Neutrophil (primary cell): Measurements from ENCODE around the gene ITPR1.
"Not testable (repeated sequence)": the region's sequence is repeated elsewhere in the genome, so short reads cannot be mapped to it uniquely, and the experiment has no call there.

Experiments used
- H3K27ac ChIP-seq: fragments of 200-600 bp; sonication (generic); 2 replicates; pipeline ENCODE4 v1.5.1; 2016; ENCODE audit warnings: mild to moderate bottlenecking, moderate library complexity
- H3K27me3 ChIP-seq: fragments of 200-600 bp; sonication (generic); 2 replicates; pipeline ENCODE4 v1.6.0; 2016; ENCODE audit warnings: mild to moderate bottlenecking
- H3K36me3 ChIP-seq: fragments of 200-600 bp; sonication (generic); 2 replicates; pipeline ENCODE4 v1.5.1; 2017
- H3K4me1 ChIP-seq, 2 experiments: fragments of 200-600 bp in 1 of 2; sonication (generic) in 1 of 2; 1 replicate in 1 of 2; 2 replicates in 1 of 2; pipeline versions ENCODE4 v1.5.1 to v1.6.1; 2013 to 2016; ENCODE audit warnings: low read depth in 1 of 2, low read length in 1 of 2, mild to moderate bottlenecking in 1 of 2, moderate library complexity in 1 of 2; ENCODE audit not compliant: control insufficient read depth in 1 of 2, insufficient read depth in 1 of 2
- H3K4me3 ChIP-seq, 2 experiments: fragments of 200-600 bp in 1 of 2; sonication (generic) in 1 of 2; 1 replicate in 1 of 2; 2 replicates in 1 of 2; pipeline ENCODE4 v1.5.1; 2013 to 2016; ENCODE audit warnings: low read depth in 1 of 2, low read length in 1 of 2, mild to moderate bottlenecking in 1 of 2, moderate library complexity in 1 of 2
- H3K9me3 ChIP-seq: fragments of 200-600 bp; sonication (generic); 2 replicates; pipeline ENCODE4 v1.5.1; 2016
- TF ChIP-seq, protein P1 (sequence below): fragments of 200-600 bp; sonication (generic); IDR thresholded peaks from 2 replicates; pipeline ENCODE4 v1.5.1; 2016; ENCODE audit warnings: antibody characterized with exemption

The ITPR1 gene

DNA sequence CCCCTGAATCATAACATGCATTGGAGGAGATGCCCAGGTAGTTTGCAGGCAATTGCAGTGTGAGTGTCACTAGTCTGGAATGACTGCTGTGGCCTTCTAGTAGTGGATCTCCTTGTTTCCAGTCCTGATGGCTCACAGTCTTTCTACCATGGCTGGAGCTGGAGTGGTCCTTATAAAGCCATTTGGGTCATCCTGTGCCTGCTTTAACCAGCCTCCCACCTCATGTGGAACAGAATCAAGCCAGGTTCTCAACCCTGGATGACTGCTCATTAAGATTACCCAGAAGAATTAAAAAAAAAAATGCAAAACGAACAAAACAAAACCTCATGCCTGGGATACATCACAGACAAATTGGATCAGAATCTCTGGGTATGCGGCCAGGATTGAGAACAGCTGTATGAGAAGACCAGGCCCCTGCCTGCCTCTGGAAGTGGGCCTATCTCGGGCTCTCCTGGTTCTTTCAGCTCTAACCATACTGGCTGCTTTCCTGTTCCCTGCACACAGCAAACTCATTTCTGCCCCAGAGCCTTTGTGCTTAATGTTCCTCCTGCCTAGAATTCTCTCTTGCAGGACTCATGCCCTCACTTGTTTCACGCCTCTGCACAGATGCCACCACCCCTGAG, 96.4 kb downstream of the ITPR1 start:
- Histone ChIP-seq H3K4me3 (no peak overlapping the region), H3K9me3 (no peaks in the 10 kb centered on the region), H3K27ac (no peak overlapping the region), H3K27me3 (no peaks in the 10 kb centered on the region), H3K4me1 (peaks cover 6 to 10% of the 10 kb centered on the region in 2 experiments), H3K36me3 (no peaks in the 10 kb centered on the region)
- TF ChIP-seq, protein P1, sequence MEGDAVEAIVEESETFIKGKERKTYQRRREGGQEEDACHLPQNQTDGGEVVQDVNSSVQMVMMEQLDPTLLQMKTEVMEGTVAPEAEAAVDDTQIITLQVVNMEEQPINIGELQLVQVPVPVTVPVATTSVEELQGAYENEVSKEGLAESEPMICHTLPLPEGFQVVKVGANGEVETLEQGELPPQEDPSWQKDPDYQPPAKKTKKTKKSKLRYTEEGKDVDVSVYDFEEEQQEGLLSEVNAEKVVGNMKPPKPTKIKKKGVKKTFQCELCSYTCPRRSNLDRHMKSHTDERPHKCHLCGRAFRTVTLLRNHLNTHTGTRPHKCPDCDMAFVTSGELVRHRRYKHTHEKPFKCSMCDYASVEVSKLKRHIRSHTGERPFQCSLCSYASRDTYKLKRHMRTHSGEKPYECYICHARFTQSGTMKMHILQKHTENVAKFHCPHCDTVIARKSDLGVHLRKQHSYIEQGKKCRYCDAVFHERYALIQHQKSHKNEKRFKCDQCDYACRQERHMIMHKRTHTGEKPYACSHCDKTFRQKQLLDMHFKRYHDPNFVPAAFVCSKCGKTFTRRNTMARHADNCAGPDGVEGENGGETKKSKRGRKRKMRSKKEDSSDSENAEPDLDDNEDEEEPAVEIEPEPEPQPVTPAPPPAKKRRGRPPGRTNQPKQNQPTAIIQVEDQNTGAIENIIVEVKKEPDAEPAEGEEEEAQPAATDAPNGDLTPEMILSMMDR = no peak

DNA sequence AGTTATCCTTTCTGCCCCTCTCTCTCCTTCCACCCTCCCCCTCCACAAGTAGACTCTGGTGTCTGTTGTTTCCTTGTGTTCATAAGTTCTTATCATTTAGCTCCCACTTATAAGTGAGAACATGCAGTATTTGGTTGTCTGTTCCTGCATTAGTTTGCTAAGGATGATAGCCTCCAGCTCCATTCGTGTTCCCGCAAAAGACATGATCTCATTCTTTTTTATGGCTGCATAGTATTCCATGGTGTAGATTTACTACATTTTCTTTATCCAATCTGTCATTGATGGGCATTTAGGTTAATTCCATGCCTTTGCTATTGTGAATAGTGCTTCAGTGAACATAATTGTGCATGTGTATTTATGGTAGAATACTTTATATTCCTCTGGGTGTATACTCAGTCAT, 97.7 kb downstream of the ITPR1 start:
- H3K27ac ChIP-seq, H3K27me3 ChIP-seq, H3K36me3 ChIP-seq, H3K9me3 ChIP-seq, H3K4me3 ChIP-seq, H3K4me1 ChIP-seq: not testable (repeated sequence)

DNA sequence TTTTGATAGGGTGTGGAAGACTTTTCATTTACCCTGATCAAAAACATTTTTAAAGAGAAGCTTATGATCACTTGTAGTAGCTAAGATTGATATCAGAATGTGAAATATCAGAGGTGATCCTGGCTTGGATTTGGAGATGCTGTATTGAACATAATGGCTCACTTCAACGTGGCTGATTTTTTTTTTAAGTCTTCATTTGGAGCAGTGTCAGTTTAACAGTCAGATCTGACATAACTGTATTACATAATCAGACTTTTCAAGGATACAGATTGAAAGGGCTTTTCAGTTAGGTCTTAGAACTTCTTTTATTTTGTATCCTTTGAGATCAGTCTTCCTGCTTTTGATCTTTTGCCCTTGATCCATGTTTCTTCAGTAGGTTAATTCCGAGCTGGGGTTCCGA, 98.5 kb downstream of the ITPR1 start:
- H3K4me1 ChIP-seq = no peaks in the 10 kb centered on the region
- H3K4me3 ChIP-seq = no peak overlapping the region
- H3K27ac ChIP-seq = no peak overlapping the region
- H3K9me3 ChIP-seq = no peaks in the 10 kb centered on the region
- no peaks in the 10 kb centered on the region for H3K36me3 ChIP-seq
- TF ChIP-seq, protein P1 = no peak
- H3K27me3 ChIP-seq = no peaks in the 10 kb centered on the region

DNA sequence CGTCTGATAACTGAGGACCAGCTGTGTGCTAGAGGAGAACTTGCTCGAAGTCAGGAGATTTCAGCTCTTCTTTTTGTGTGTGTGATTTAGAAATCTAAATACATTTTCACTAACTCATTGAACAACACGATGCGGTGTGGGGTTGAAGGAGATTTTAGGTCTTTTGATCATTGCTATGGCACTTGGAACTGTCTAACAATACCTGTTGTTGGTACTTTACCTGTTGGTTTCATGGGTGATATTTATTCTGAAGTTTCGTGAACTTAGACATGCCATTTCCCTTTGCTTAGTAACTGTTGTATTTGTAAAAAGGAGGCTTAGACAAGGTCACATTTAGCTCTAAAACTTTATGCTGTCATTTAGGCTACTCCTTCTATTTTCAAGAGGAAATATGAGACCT, 99.9 kb downstream of the ITPR1 start:
- H3K36me3 ChIP-seq = no peaks in the 10 kb centered on the region
- TF ChIP-seq, protein P1 = no peak
- no peaks in the 10 kb centered on the region for H3K27me3 ChIP-seq
- H3K9me3 ChIP-seq = no peaks in the 10 kb centered on the region
- H3K4me1 ChIP-seq = no peaks in the 10 kb centered on the region
- no peak overlapping the region for H3K27ac ChIP-seq
- H3K4me3 ChIP-seq = no peak overlapping the region

DNA sequence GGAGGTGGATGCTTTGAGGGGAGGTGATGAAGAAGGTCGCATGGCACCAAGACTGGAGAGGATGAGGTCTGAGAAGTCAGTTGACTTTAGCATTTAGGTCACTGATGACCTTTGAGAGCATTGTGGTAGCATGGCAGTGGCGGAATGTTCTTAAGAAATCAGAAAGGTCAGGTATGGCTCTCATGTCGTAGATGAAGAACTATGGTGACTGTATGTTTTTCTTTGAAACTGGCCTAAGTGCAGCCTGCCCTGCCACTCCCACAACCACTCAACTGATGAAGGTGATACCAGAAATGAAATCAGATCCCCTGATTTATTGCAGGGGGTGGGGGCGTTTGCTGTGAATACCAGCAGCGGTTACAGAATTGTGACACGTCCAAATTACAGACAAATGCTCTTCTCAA, 102.6 kb downstream of the ITPR1 start:
- no peaks in the 10 kb centered on the region for H3K36me3 ChIP-seq
- no peak overlapping the region for H3K4me3 ChIP-seq
- no peaks in the 10 kb centered on the region for H3K4me1 ChIP-seq

DNA sequence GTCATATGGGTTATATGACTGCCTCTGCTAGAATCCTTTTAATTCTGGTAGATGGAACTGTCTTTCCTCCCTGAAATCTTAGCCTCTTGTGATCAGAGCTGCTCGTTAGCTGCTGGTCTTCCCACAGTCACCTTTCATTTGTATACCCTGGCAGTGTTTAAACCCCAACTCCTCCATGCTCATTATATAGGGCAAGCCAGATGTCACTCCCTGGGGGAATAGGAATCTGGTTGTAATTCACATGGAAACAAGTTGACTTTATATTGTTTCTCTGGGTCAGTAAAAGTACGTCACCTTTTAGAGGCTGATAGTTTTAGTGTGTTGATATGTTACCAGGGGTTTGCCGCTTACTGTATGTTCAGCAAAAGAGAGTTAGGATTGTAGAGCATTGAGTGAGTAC, 103.5 kb downstream of the ITPR1 start:
- H3K27me3 ChIP-seq = no peaks in the 10 kb centered on the region
- H3K36me3 ChIP-seq = no peaks in the 10 kb centered on the region
- TF ChIP-seq, protein P1 = no peak
- H3K9me3 ChIP-seq = no peaks in the 10 kb centered on the region
- no peak overlapping the region for H3K4me3 ChIP-seq
- no peaks in the 10 kb centered on the region for H3K4me1 ChIP-seq
- no peak overlapping the region for H3K27ac ChIP-seq

More for the DNA sequence above, 102.6 kb downstream of the ITPR1 start:
- H3K27ac ChIP-seq = no peak overlapping the region
- H3K9me3 ChIP-seq = no peaks in the 10 kb centered on the region
- H3K27me3 ChIP-seq = no peaks in the 10 kb centered on the region
- TF ChIP-seq, protein P1 = no peak
